HG02623 (cell line): ENCODE measurements around the gene HMGN5.

Experiments used
- ATAC-seq: cut with Tn5 transposase; IDR thresholded peaks from one replicate; pipeline ENCODE4 v1.9.1; 2021; ENCODE audit warnings: moderate library complexity; ENCODE audit not compliant: unreplicated experiment

Gene HMGN5

GRCh38 chrX:81120936-81121371, 80.8 kb downstream of the HMGN5 start:
- ATAC-seq: peak; percentile 62

GRCh38 chrX:81120258-81120935, 81.3 kb downstream of the HMGN5 start:
- ATAC-seq: peak; percentile 32

GRCh38 chrX:81114757-81115156, 87.0 kb downstream of the HMGN5 start:
- no peak for ATAC-seq

DNA sequence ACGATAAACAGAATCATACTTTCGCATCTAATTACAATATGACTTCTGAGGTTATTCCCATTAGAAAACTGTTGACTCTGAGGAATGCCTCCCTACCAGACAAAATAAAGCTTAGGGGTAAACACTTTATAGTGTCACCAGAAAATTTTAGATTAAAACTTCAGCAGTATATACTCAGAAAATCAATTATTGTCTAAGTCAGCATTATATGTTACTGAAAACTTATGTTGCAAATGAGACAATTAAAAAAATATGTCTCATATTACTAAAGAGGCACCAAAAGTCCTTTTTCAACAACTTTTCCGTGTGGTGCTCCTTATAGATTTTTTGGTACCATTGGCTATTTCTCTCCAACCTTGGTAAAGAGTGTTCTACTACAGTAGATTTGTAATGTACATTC, 91.4 kb downstream of the HMGN5 start:
- ATAC-seq: no peak

DNA sequence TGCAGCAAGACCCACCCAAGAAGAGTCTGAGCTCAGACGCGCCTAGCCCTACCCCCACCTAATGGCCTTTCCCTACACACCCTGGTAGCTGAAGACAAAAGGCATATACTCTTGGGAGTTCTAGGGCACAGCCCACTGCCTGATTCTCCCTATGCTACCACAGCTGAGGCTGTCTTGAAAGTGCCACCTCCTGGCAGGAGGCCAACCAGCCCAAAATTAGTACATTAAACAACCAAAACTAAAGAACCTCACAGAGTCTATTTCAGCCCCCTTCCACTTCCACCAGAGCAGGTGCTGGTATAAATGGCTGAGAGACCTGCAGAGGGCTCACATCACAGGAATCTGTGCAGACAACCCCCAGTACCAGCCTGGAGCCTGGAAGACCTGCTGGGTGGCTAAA, 119.1 kb downstream of the HMGN5 start:
- no peak for ATAC-seq
